ENCODE measurements around the gene PAQR7.
A peak's percentile ranks its signal among the peaks of the same experiment; 100 is the strongest.
"Not testable (repeated sequence)": the region's sequence is repeated elsewhere in the genome, so short reads cannot be mapped to it uniquely, and the experiment has no call there.

Gene PAQR7

GRCh38 chr1:25848531-25848930 lies 27.0 kb downstream of the PAQR7 start:
- DNase-seq (ENCODE audit: low read depth in 1 of 2, low spot score in 1 of 2): no peak

GRCh38 chr1:25847929-25848328 lies 27.6 kb downstream of the PAQR7 start:
- no peak for DNase-seq (ENCODE audit: low read depth in 1 of 2, low spot score in 1 of 2)

GRCh38 chr1:25845664-25846063 lies 29.8 kb downstream of the PAQR7 start:
- no peak for DNase-seq (ENCODE audit: low read depth in 1 of 2, low spot score in 1 of 2)

GRCh38 chr1:25844536-25845337 lies 30.8 kb downstream of the PAQR7 start:
- no peak for DNase-seq (ENCODE audit: low read depth in 1 of 2, low spot score in 1 of 2)

- no peak for DNase-seq (ENCODE audit: low read depth in 1 of 2, low spot score in 1 of 2)
These were observed 32.0 kb downstream of the PAQR7 start for GRCh38 chr1:25843483-25843882.

GRCh38 chr1:25839808-25840207 lies 35.7 kb downstream of the PAQR7 start:
- DNase-seq (ENCODE audit: low read depth in 1 of 2, low spot score in 1 of 2): not testable (repeated sequence)

GRCh38 chr1:25837262-25837875 lies 38.1 kb downstream of the PAQR7 start:
- DNase-seq (ENCODE audit: low read depth in 1 of 2, low spot score in 1 of 2): no peak

GRCh38 chr1:25836695-25837094 lies 38.8 kb downstream of the PAQR7 start:
- no peak for DNase-seq (ENCODE audit: low read depth in 1 of 2, low spot score in 1 of 2)

- no peak for DNase-seq (ENCODE audit: low read depth in 1 of 2, low spot score in 1 of 2)
These were observed 40.6 kb downstream of the PAQR7 start for GRCh38 chr1:25834894-25835293.

- DNase-seq (ENCODE audit: low read depth in 1 of 2, low spot score in 1 of 2): no peak
These were observed 42.4 kb downstream of the PAQR7 start for GRCh38 chr1:25833158-25833557.

GRCh38 chr1:25832336-25833037 lies 43.0 kb downstream of the PAQR7 start:
- no peak for DNase-seq (ENCODE audit: low read depth in 1 of 2, low spot score in 1 of 2)

GRCh38 chr1:25831569-25832196 lies 43.8 kb downstream of the PAQR7 start:
- no peak for DNase-seq (ENCODE audit: low read depth in 1 of 2, low spot score in 1 of 2)

- no peak for DNase-seq (ENCODE audit: low read depth in 1 of 2, low spot score in 1 of 2)
These were observed 46.5 kb downstream of the PAQR7 start for GRCh38 chr1:25829046-25829445.

GRCh38 chr1:25828491-25828890 lies 47.0 kb downstream of the PAQR7 start:
- no peak for DNase-seq (ENCODE audit: low read depth in 1 of 2, low spot score in 1 of 2)

GRCh38 chr1:25826571-25826970 lies 48.9 kb downstream of the PAQR7 start:
- no peak for DNase-seq (ENCODE audit: low read depth in 1 of 2, low spot score in 1 of 2)

- no peak for DNase-seq (ENCODE audit: low read depth in 1 of 2, low spot score in 1 of 2)
These were observed 49.9 kb downstream of the PAQR7 start for GRCh38 chr1:25825605-25826004.

GRCh38 chr1:25821630-25822091 lies 53.8 kb downstream of the PAQR7 start:
- no peak for DNase-seq (ENCODE audit: low read depth in 1 of 2, low spot score in 1 of 2)

- DNase-seq (ENCODE audit: low read depth in 1 of 2, low spot score in 1 of 2): no peak
These were observed 54.4 kb downstream of the PAQR7 start for GRCh38 chr1:25821112-25821476.

GRCh38 chr1:25820247-25821111 lies 55.0 kb downstream of the PAQR7 start:
- peak; percentile 41 to 51 for DNase-seq (ENCODE audit: low read depth in 1 of 2, low spot score in 1 of 2)

- peak; percentile 90 for DNase-seq (ENCODE audit: low read depth in 1 of 2, low spot score in 1 of 2)
These were observed 55.8 kb downstream of the PAQR7 start, which contains the start of gene MTFR1L for GRCh38 chr1:25819491-25820246. MTFR1L (plus strand) TSS chr1:25819954; CDS start chr1:25823105, 3,151 bp downstream.
